Stimulated activated naive B cell treated with anti-CD40 and anti-IgM and Interleukin-4, amounts not matched to agents 10 μg/mL and 1 μg/mL and 100 μg/mL, for 72 hours (primary cell): Measurements from ENCODE around the gene SCAMP4.
A peak's percentile ranks its signal among the peaks of the same experiment; 100 is the strongest.
"Not testable (repeated sequence)": the region's sequence is repeated elsewhere in the genome, so short reads cannot be mapped to it uniquely, and the experiment has no call there.

ENCODE experiments used
- ATAC-seq, 2 donors: fragments of 150-1000 bp; cut with Tn5 transposase; replicated peaks; 2 replicates each; pipeline ENCODE4 v1.10.0; 2021; ENCODE audit warnings: moderate library complexity in 1 of 2
- DNase-seq: peaks from one replicate; pipeline ENCODE4 v3.0.0; 2021
- H3K27ac Mint-ChIP-seq: one replicate; pipeline ENCODE4 v1.8.0; 2022; ENCODE audit warnings: mild to moderate bottlenecking, mixed read lengths
- H3K27me3 Mint-ChIP-seq, 2 donors: one replicate each; pipeline ENCODE4 v1.8.0; 2022; ENCODE audit warnings: mixed read lengths in 2 of 2
- H3K36me3 Mint-ChIP-seq, 2 donors: one replicate each; pipeline ENCODE4 v1.8.0; 2022; ENCODE audit warnings: mixed read lengths in 2 of 2, mild to moderate bottlenecking in 1 of 2
- H3K4me1 Mint-ChIP-seq, 2 donors: one replicate each; pipeline ENCODE4 v1.8.0; 2022; ENCODE audit warnings: mixed read lengths in 2 of 2, mild to moderate bottlenecking in 1 of 2
- H3K4me3 Mint-ChIP-seq, 2 donors: one replicate each; pipeline ENCODE4 v1.8.0; 2022; ENCODE audit warnings: mild to moderate bottlenecking in 2 of 2, mixed read lengths in 2 of 2, moderate library complexity in 1 of 2
- H3K9me3 Mint-ChIP-seq, 2 donors: one replicate each; pipeline ENCODE4 v1.8.0; 2022; ENCODE audit warnings: mixed read lengths in 2 of 2, mild to moderate bottlenecking in 1 of 2

SCAMP4 gene

DNA sequence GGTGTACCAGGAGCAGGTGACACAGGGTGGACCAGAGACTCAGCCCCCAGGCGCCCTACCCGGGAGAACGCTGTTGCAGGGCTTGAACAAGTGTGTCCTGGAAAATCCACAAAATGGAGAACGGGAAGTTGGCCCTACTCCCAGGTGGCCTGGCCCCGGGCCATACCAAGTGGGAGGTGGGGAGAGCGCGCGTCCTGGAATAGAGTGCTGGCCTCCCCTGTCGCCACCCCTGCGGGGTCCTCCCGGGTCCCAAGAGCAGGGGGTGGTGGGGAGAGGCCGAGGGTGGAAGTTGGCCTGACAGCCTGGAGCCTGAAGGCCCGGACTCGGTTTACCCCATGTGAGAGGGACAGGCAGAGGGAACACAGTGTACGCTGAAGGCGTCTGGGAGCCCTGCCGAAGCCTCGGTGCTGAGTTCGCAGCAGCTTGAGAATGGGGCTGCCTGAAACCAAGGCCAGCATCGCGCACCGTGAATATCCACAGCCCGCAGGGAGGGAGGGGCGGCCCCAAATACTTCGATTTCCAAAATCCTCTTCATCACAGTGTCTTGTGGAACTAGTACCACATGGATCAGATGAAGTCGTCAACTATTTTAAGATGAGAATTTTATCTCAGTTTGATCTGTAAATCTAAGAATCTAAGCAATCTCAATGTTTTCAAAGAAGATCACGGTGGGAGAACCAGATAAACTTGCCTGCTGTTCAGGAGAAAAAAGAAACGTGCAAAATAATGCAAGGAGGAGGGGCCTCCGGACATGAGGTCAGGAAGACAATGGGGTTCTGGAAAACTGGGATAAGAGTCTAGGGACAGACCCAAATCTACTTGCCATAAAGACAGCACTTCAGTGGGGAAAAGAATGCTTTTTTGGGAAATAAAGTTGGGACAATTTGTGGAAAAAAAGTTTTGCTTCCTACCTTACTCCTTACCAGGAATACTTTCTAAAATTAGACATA, 31.4 kb upstream of the SCAMP4 start:
- Mint-ChIP-seq H3K4me1 (peaks cover 12 to 44% of the 10 kb centered on the region in 2 donors), H3K27ac (peak overlapping the region; percentile 76), H3K36me3 (peaks cover 25 to 29% of the 10 kb centered on the region in 2 donors), H3K9me3 (no peaks in the 10 kb centered on the region), H3K27me3 (no peaks in the 10 kb centered on the region), H3K4me3 (peak overlapping the region; percentile 98 to 100)
- no peak for ATAC-seq
- no peak for DNase-seq

- Mint-ChIP-seq H3K4me1 (peaks cover 12 to 44% of the 10 kb centered on the region in 2 donors), H3K36me3 (peaks cover 25 to 28% of the 10 kb centered on the region in 2 donors), H3K27ac (peak overlapping the region; percentile 99), H3K9me3 (no peaks in the 10 kb centered on the region), H3K27me3 (no peaks in the 10 kb centered on the region), H3K4me3 (peak overlapping the region; percentile 98 to 100)
- no peak for ATAC-seq
- no peak for DNase-seq
Measured at GRCh38 chr19:1874554-1875185, 30.5 kb upstream of the SCAMP4 start.

- Mint-ChIP-seq H3K4me1 (peaks cover 12 to 43% of the 10 kb centered on the region in 2 donors), H3K4me3 (peak overlapping the region; percentile 98 to 100), H3K27ac (peak overlapping the region; percentile 99), H3K36me3 (peaks cover 25 to 26% of the 10 kb centered on the region in 2 donors)
- H3K9me3 Mint-ChIP-seq, DNase-seq, H3K27me3 Mint-ChIP-seq: not testable (repeated sequence)
- peak; percentile 2 to 14 for ATAC-seq
Measured at GRCh38 chr19:1875265-1875645, 29.9 kb upstream of the SCAMP4 start.

GRCh38 chr19:1875646-1876495, 29.3 kb upstream of the SCAMP4 start:
- Mint-ChIP-seq H3K27ac (peak overlapping the region; percentile 99), H3K4me1 (peaks cover 9 to 37% of the 10 kb centered on the region in 2 donors), H3K9me3 (no peaks in the 10 kb centered on the region), H3K36me3 (peaks cover 19 to 22% of the 10 kb centered on the region in 2 donors), H3K27me3 (no peaks in the 10 kb centered on the region), H3K4me3 (peak overlapping the region; percentile 98 to 100)
- DNase-seq (peak; percentile 85), ATAC-seq (peak; percentile 96 to 97)

DNA sequence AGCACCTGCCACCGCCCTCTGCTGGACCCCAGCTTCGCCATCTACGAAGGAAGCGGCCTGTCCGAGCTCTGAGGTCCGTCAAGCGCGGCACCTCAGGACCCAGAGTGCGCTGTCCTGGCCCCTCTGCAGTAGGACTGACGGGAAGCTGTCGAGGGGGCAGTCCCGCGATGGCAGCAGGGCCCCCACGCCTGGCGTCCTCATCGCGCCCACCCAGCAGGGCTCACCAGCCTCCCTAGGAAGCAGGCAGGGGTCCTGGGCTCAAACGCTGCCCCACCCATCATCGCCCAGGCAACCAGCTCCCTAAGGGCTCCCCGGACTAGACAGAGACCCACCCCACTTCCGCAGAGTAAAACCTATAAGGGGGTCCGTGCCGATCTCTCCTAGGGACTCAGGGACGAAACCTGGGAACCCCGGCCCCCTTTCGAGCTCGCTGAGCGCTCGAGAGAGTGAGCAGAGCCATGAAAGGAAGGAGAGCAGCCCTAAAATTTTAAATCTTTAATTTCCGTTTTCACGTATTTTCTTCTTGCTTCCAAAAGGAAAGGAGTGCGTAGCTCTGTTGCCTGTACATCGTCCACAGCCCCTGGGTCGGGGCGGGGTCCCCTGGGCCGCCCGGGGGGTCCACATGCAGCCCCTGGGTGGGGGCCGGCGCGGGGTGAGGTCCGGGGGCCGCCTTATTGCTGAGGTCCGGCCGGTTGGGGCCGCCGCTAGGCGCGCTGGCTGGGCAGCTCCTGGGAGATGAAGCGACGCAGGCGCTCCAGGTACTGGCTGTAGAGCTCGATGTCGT, 28.5 kb upstream of the SCAMP4 start:
- H3K9me3 Mint-ChIP-seq, DNase-seq, H3K27me3 Mint-ChIP-seq: not testable (repeated sequence)
- peak; percentile 21 to 24 for ATAC-seq
- peaks cover 18 to 22% of the 10 kb centered on the region in 2 donors for H3K36me3 Mint-ChIP-seq
- H3K27ac Mint-ChIP-seq: peak overlapping the region; percentile 99
- H3K4me3 Mint-ChIP-seq: peak overlapping the region; percentile 98 to 100
- peaks cover 9 to 37% of the 10 kb centered on the region in 2 donors for H3K4me1 Mint-ChIP-seq

DNA sequence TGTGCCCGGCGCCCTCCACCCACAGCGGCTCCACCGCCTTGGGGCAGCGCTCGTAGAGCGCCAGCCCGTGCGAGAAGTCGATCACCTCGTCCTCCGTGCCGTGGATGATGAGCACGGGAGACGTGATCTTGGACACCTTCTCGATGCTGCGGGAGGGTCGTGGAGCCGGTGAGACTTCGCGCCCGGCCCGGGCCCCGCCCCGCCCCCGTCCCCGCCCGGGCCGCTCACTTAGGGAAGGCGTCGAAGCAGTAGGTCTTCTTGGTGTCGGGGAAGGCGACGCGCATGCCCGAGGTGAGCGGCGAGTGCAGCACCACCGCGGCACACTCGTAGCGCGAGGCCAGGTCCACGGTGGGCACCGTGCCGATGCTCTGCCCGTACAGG, 27.9 kb upstream of the SCAMP4 start:
- not testable (repeated sequence) for H3K9me3 Mint-ChIP-seq, H3K27me3 Mint-ChIP-seq, ATAC-seq, H3K4me3 Mint-ChIP-seq, DNase-seq, H3K27ac Mint-ChIP-seq
- H3K4me1 Mint-ChIP-seq: peaks cover 14 to 41% of the 10 kb centered on the region in 2 donors
- peaks cover 18 to 22% of the 10 kb centered on the region in 2 donors for H3K36me3 Mint-ChIP-seq

DNA sequence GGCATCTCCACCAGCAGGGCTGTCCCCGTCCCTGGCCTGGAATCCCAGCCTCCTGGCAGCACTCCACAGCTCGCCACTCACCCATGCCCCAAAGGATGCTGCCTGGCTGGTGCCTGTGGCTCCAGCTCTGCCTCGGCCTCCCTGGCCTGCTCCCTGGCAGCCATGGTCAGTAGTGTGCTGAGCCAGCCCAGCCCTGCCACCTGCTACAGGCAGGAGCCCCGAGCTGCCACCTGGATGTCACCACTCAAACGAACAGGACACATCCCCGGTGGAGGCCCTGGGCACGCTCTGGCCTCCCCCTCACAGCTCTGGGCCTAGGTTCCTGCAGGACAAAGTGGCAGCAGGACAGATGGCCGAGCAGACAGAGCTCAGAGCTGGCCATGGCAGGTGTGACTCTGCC, 26.6 kb upstream of the SCAMP4 start:
- not testable (repeated sequence) for H3K27me3 Mint-ChIP-seq, H3K4me3 Mint-ChIP-seq, H3K27ac Mint-ChIP-seq, ATAC-seq, H3K9me3 Mint-ChIP-seq, DNase-seq
- peaks cover 24 to 42% of the 10 kb centered on the region in 2 donors for H3K4me1 Mint-ChIP-seq
- peaks cover 13 to 15% of the 10 kb centered on the region in 2 donors for H3K36me3 Mint-ChIP-seq

DNA sequence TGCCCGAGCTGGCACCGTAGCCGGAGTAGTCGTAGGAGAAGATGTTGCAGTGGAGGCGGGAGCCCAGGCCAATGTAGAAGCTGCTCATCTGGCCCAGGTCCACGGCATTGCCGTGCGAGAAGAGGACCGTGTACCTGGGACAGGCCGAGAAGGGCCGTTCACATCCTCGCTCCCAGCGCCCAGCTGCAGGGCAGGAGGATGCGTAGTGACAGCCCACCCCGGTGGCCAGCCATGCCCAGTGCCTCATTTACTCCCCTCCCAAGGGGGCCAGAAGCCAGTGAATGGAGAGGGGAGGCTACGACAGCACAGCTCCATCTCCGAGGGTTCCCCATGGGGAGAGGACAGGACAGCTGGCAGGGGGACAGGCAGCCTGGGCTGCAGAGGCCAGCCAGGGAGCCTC, 25.2 kb upstream of the SCAMP4 start:
- not testable (repeated sequence) for ATAC-seq, H3K27me3 Mint-ChIP-seq, H3K4me3 Mint-ChIP-seq, H3K27ac Mint-ChIP-seq, DNase-seq, H3K9me3 Mint-ChIP-seq
- Mint-ChIP-seq H3K36me3 (peaks cover 14% of the 10 kb centered on the region in 2 donors), H3K4me1 (peaks cover 28 to 40% of the 10 kb centered on the region in 2 donors)

- peak overlapping the region; percentile 9 for H3K27ac Mint-ChIP-seq
- no peaks in the 10 kb centered on the region for H3K9me3 Mint-ChIP-seq
- ATAC-seq (no peak), DNase-seq (no peak)
- H3K4me3 Mint-ChIP-seq: no peak overlapping the region
- peaks cover 9 to 11% of the 10 kb centered on the region in 2 donors for H3K36me3 Mint-ChIP-seq
- H3K27me3 Mint-ChIP-seq: no peaks in the 10 kb centered on the region
- H3K4me1 Mint-ChIP-seq: peaks cover 27 to 35% of the 10 kb centered on the region in 2 donors
Measured at GRCh38 chr19:1880611-1881392, 24.4 kb upstream of the SCAMP4 start.

DNA sequence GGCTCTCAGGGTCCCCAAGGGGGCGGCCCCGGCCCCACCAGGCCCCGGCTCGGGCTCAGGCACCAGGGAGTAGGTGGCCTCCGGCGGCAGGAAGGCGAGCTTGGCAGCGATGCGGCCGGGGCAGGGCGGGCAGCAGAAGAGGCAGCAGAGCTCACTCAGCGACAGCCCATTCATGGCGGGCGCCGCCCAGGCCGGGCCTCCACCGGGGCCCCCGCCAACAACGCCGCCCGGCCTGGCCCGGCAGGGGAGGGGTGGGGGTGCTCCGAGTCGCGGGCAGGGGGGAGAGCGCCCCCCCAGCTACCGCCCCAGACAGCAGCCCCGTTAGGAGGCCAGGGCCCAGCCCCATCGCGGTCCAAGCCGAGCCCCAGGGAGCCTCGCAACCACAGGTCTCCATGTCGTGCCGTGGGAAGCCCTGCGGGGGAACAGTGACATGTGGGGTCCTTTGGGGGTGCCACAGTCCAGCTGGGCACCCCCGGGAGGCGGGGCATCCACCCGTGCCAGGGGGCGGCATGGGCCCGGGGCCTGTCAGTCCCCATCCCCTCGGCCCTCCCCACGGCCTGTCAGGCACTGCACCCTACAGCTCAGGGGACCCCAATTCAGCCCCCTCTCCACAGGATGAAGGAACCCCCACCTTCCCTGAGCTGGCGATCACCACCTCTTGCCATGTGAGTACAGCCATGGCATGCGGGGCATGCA, 23.7 kb upstream of the SCAMP4 start:
- Mint-ChIP-seq H3K36me3 (peaks cover 9 to 11% of the 10 kb centered on the region in 2 donors), H3K4me1 (peaks cover 27 to 31% of the 10 kb centered on the region in 2 donors)
- H3K27me3 Mint-ChIP-seq, H3K27ac Mint-ChIP-seq, DNase-seq, ATAC-seq, H3K4me3 Mint-ChIP-seq, H3K9me3 Mint-ChIP-seq: not testable (repeated sequence)

DNA sequence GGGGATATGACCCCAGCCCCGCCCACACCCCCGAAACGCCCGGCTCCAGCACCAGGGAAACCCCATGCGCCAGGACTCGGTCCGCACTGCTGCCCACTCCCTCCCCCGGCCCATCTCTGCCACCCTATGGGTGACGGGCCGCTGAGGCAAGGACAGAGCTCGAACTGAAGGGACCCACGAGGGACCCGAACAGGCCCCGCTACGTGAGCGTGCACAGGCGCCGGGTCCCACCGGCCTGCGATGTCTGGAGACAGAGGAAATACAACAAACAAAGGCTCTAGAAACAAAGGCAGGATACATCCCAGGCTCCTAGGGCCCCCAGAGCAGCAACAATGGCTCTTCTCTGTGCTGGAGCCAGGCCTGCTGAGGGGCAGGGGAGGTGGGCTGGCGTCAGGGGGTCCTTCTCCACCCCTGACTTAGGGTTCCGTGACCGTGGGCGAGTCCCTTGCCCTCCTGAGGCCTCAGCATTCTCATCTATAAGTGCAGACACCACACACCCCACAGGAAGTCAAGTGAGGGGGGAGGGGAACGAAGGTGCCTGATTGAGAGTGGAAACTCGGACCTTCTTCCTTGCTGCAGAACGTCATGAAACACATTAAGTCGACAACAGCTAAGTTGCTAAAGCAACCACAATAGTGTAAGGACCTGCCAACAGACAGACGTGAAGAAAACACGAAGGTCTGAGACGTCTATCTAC, 23.0 kb upstream of the SCAMP4 start:
- Mint-ChIP-seq H3K36me3 (peaks cover 9 to 11% of the 10 kb centered on the region in 2 donors), H3K27ac (peak overlapping the region; percentile 83), H3K4me1 (peaks cover 30 to 34% of the 10 kb centered on the region in 2 donors), H3K9me3 (no peaks in the 10 kb centered on the region), H3K27me3 (no peaks in the 10 kb centered on the region), H3K4me3 (peak overlapping the region; percentile 95 to 98)
- no peak for DNase-seq
- no peak for ATAC-seq
